Suprapubic skin (tissue), 4 donors: Measurements from ENCODE around the gene SLC5A12.

Experiments used
- EP300 ChIP-seq: sonication (generic); formaldehyde crosslinking; IDR thresholded peaks from one replicate; pipeline ENCODE4 v1.6.1; 2017; ENCODE audit warnings: antibody characterized with exemption
- POLR2AphosphoS5 ChIP-seq, 3 donors: sonication (generic); formaldehyde crosslinking; IDR thresholded peaks; one replicate each; pipeline ENCODE4 v1.6.1; 2017; ENCODE audit warnings: antibody characterized with exemption in 3 of 3
- TF ChIP-seq, protein P1 (sequence below), 2 donors: fragments of 200-600 bp in 1 of 2; fragments of 450-650 bp in 1 of 2; sonication (generic) in 1 of 2; IDR thresholded peaks; one replicate each; pipeline ENCODE4 v1.5.1; 2016 to 2019; ENCODE audit warnings: antibody characterized with exemption in 2 of 2, mild to moderate bottlenecking in 1 of 2, moderate library complexity in 1 of 2

- TF ChIP-seq, protein P1, sequence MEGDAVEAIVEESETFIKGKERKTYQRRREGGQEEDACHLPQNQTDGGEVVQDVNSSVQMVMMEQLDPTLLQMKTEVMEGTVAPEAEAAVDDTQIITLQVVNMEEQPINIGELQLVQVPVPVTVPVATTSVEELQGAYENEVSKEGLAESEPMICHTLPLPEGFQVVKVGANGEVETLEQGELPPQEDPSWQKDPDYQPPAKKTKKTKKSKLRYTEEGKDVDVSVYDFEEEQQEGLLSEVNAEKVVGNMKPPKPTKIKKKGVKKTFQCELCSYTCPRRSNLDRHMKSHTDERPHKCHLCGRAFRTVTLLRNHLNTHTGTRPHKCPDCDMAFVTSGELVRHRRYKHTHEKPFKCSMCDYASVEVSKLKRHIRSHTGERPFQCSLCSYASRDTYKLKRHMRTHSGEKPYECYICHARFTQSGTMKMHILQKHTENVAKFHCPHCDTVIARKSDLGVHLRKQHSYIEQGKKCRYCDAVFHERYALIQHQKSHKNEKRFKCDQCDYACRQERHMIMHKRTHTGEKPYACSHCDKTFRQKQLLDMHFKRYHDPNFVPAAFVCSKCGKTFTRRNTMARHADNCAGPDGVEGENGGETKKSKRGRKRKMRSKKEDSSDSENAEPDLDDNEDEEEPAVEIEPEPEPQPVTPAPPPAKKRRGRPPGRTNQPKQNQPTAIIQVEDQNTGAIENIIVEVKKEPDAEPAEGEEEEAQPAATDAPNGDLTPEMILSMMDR (IDR thresholded peaks at IDR 0.05): no peak
- TF ChIP-seq POLR2AphosphoS5 (IDR thresholded peaks at IDR 0.05): no peak
- TF ChIP-seq EP300: no peak
These were observed 47.2 kb upstream of the SLC5A12 start for GRCh38 chr11:26769027-26769426.
